Caco-2 (cell line): Measurements from ENCODE around the gene CHORDC1. TPM values are rescaled to one million over a fixed set of nuclear protein-coding genes. Genes with fewer than 3 reads are reported as not detected.

Source experiments
- BruUV-seq: library from RNA; stranded (reverse); fragments of 400-500 nt; replicated peaks from 2 replicates; lab custom pipeline; 2021; lab: Mats Ljungman, UMichigan
- CTCF ChIA-PET: fragments of 300-600 bp; sonication (Branson Sonifier 250); formaldehyde crosslinking; loops from one replicate; lab custom pipeline; 2022; ENCODE audit warnings: antibody characterized with exemption; lab: Charles Lee
- POLR2A ChIA-PET: fragments of 300-600 bp; sonication (Branson Sonifier 250); formaldehyde crosslinking; loops from one replicate; lab custom pipeline; 2022; ENCODE audit warnings: antibody characterized with exemption; lab: Charles Lee
- DNase-seq, 2 experiments: peaks; one replicate each; pipeline versions ENCODE4 v3.0.0 to v3.0.0-alpha.2; 2020 to 2022
- H3K27me3 ChIP-seq: replicated peaks from 2 replicates; pipeline ENCODE4 v1.6.0; 2011; ENCODE audit warnings: low read length; ENCODE audit not compliant: control insufficient read depth, insufficient read depth
- H3K36me3 ChIP-seq: 2 replicates; pipeline ENCODE4 v1.5.1; 2011; ENCODE audit warnings: low read length; ENCODE audit not compliant: control insufficient read depth, insufficient read depth
- H3K4me1 ChIP-seq: fragments of 250-450 bp; sonication (Bioruptor Pico); 2 replicates; pipeline ENCODE4 v1.5.1; 2020; ENCODE audit warnings: mild to moderate bottlenecking
- H3K4me3 ChIP-seq: 2 replicates; pipeline ENCODE4 v1.5.1; 2011; ENCODE audit warnings: low read depth, mild to moderate bottlenecking, control low read depth, low read length
- H3K9me3 ChIP-seq: fragments of 250-450 bp; sonication (Bioruptor Pico); 2 replicates; pipeline ENCODE4 v1.5.1; 2020; ENCODE audit warnings: mild to moderate bottlenecking, moderate library complexity
- H3K27ac Mint-ChIP-seq: one replicate; pipeline ENCODE4 v1.8.0; 2022; ENCODE audit warnings: mixed read lengths; ENCODE audit not compliant: unreplicated experiment
- H3K27me3 Mint-ChIP-seq: one replicate; pipeline ENCODE4 v1.8.0; 2022; ENCODE audit warnings: mixed read lengths; ENCODE audit not compliant: insufficient read depth, unreplicated experiment
- H3K36me3 Mint-ChIP-seq: one replicate; pipeline ENCODE4 v1.8.0; 2022; ENCODE audit warnings: mild to moderate bottlenecking, mixed read lengths; ENCODE audit not compliant: insufficient read depth, unreplicated experiment
- H3K4me1 Mint-ChIP-seq: one replicate; pipeline ENCODE4 v1.8.0; 2022; ENCODE audit warnings: low read depth, mixed read lengths; ENCODE audit not compliant: unreplicated experiment
- H3K4me3 Mint-ChIP-seq: one replicate; pipeline ENCODE4 v1.8.0; 2022; ENCODE audit warnings: mild to moderate bottlenecking, moderate library complexity, mixed read lengths; ENCODE audit not compliant: unreplicated experiment
- H3K9me3 Mint-ChIP-seq: one replicate; pipeline ENCODE4 v1.8.0; 2022; ENCODE audit warnings: mixed read lengths; ENCODE audit not compliant: unreplicated experiment
- intact Hi-C: fragments of 100-400 bp; cut with micrococcal nuclease; formaldehyde crosslinking; loops from one replicate; pipeline ENCODE4 v1.10.0; 2022; ENCODE audit not compliant: unreplicated experiment
- total RNA-seq: library from RNA; stranded (reverse); gene quantifications from 2 replicates; pipeline ENCODE4 v1.2.3, GENCODE V29; 2022
- TF ChIP-seq, protein P1 (sequence below), 2 experiments: fragments of 200-600 bp in 1 of 2; IDR thresholded peaks; 1 replicate in 1 of 2; 2 replicates in 1 of 2; pipeline versions ENCODE4 v1.5.1 to v1.8.0; 2011 to 2022; ENCODE audit warnings: antibody characterized with exemption in 1 of 2, control low read depth in 1 of 2, inconsistent platforms in 1 of 2, low read depth in 1 of 2, low read length in 1 of 2, mild to moderate bottlenecking in 1 of 2, moderate library complexity in 1 of 2; ENCODE audit not compliant: insufficient read depth in 1 of 2, severe bottlenecking in 1 of 2, unreplicated experiment in 1 of 2

Gene CHORDC1
- total RNA-seq, 1 experiment from 2014 or later: 194 TPM

GRCh38 chr11:90237004-90237403, 14.2 kb upstream of the CHORDC1 start:
- H3K36me3 ChIP-seq: no peaks in the 10 kb centered on the region; the same call in 1 of the 2 replicates
- H3K4me3 ChIP-seq: no peak overlapping the region
- TF ChIP-seq, protein P1, sequence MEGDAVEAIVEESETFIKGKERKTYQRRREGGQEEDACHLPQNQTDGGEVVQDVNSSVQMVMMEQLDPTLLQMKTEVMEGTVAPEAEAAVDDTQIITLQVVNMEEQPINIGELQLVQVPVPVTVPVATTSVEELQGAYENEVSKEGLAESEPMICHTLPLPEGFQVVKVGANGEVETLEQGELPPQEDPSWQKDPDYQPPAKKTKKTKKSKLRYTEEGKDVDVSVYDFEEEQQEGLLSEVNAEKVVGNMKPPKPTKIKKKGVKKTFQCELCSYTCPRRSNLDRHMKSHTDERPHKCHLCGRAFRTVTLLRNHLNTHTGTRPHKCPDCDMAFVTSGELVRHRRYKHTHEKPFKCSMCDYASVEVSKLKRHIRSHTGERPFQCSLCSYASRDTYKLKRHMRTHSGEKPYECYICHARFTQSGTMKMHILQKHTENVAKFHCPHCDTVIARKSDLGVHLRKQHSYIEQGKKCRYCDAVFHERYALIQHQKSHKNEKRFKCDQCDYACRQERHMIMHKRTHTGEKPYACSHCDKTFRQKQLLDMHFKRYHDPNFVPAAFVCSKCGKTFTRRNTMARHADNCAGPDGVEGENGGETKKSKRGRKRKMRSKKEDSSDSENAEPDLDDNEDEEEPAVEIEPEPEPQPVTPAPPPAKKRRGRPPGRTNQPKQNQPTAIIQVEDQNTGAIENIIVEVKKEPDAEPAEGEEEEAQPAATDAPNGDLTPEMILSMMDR (IDR thresholded peaks at IDR 0.05; ENCODE audit: insufficient read depth in 1 of 2, low read depth in 1 of 2, low read length in 1 of 2, severe bottlenecking in 1 of 2, unreplicated experiment in 1 of 2): no peak
- ChIA-PET CTCF (no interaction called here), POLR2A (no interaction called here)
- BruUV-seq: no TSS peak
- H3K9me3 ChIP-seq: no peaks in the 10 kb centered on the region; the same call in 1 of the 2 replicates
- intact Hi-C loops: no loop called here
- peaks cover 18% of the 10 kb centered on the region for H3K9me3 Mint-ChIP-seq
- peaks cover 6% of the 10 kb centered on the region for H3K36me3 Mint-ChIP-seq
- H3K27me3 ChIP-seq: no peaks in the 10 kb centered on the region
- no peaks in the 10 kb centered on the region for H3K27me3 Mint-ChIP-seq
- peaks cover 43% of the 10 kb centered on the region for H3K4me1 Mint-ChIP-seq
- no peak overlapping the region for H3K4me3 Mint-ChIP-seq
- DNase-seq: no peak
- peaks cover 43% of the 10 kb centered on the region for H3K4me1 ChIP-seq
- H3K27ac Mint-ChIP-seq: no peak overlapping the region

DNA sequence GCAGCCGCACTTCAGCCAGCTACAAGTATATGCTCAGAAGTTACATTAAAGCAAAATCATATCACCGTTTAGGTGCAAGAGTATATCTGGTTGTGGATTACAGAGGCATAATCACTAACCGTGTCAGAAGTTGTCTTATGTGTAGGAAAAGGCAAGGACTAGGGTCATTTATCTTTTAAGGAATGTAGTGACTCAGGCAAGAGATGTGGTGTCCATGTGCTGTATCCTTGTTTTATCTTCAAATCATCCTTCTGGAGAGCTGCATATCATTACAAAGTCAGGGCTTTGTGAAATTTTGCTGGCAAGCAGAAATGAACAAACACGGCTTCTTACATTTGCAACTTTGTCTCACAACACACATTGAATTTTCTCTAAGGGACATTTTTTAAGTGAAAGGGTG, 12.7 kb upstream of the CHORDC1 start:
- CTCF ChIA-PET: no interaction called here
- BruUV-seq: no TSS peak
- intact Hi-C loops: no loop called here
- no peaks in the 10 kb centered on the region for H3K27me3 Mint-ChIP-seq
- no peaks in the 10 kb centered on the region for H3K27me3 ChIP-seq
- TF ChIP-seq, protein P1 (IDR thresholded peaks at IDR 0.05; ENCODE audit: insufficient read depth in 1 of 2, low read depth in 1 of 2, low read length in 1 of 2, severe bottlenecking in 1 of 2, unreplicated experiment in 1 of 2): no peak
- H3K27ac Mint-ChIP-seq: peak overlapping the region; percentile 83
- H3K9me3 Mint-ChIP-seq: peaks cover 23% of the 10 kb centered on the region
- H3K9me3 ChIP-seq: peaks cover 4% of the 10 kb centered on the region
- no peak for DNase-seq
- peak overlapping the region; percentile 47 for H3K4me3 Mint-ChIP-seq
- peaks cover 6% of the 10 kb centered on the region for H3K36me3 Mint-ChIP-seq
- H3K36me3 ChIP-seq: no peaks in the 10 kb centered on the region; the same call in 1 of the 2 replicates
- peaks cover 43% of the 10 kb centered on the region for H3K4me1 Mint-ChIP-seq
- peaks cover 43% of the 10 kb centered on the region for H3K4me1 ChIP-seq
- POLR2A ChIA-PET: no interaction called here
- H3K4me3 ChIP-seq: no peak overlapping the region

DNA sequence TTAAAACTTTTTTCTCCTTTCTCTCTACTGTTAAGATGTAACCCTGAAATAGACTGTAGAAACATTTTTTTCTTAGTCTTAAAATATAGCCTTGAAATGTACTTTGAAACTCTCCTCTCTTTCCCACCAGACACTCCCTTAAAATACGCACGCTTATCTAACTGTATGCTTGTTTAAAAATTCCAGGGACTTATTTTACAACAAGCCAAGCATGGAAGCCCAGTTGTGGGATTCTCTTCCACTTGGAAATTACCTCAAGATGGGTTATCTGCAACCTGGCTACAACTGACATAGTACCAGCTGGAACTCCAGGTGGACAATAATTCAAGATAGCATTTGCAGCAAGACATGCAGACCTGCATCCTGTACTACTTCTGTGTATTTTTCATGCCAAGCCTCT, 12.1 kb upstream of the CHORDC1 start:
- H3K4me1 Mint-ChIP-seq: peaks cover 45% of the 10 kb centered on the region
- peaks cover 43% of the 10 kb centered on the region for H3K4me1 ChIP-seq
- peak overlapping the region; percentile 47 for H3K4me3 Mint-ChIP-seq
- TF ChIP-seq, protein P1 (IDR thresholded peaks at IDR 0.05; ENCODE audit: insufficient read depth in 1 of 2, low read depth in 1 of 2, low read length in 1 of 2, severe bottlenecking in 1 of 2, unreplicated experiment in 1 of 2): no peak
- H3K4me3 ChIP-seq: no peak overlapping the region
- ChIA-PET POLR2A (interaction anchor here (0.7 kb wide), 1 partner anchor 12 kb away, joined by 3 read pairs; no protein-coding TSS in a partner anchor), CTCF (no interaction called here)
- DNase-seq: peak; percentile 24 to 59
- H3K9me3 Mint-ChIP-seq: peaks cover 25% of the 10 kb centered on the region
- H3K36me3 ChIP-seq: no peaks in the 10 kb centered on the region; the same call in 1 of the 2 replicates
- no peaks in the 10 kb centered on the region for H3K27me3 Mint-ChIP-seq
- H3K36me3 Mint-ChIP-seq: peaks cover 6% of the 10 kb centered on the region
- peaks cover 4% of the 10 kb centered on the region for H3K9me3 ChIP-seq
- no TSS peak for BruUV-seq
- intact Hi-C loops: loop anchor here (1.0 kb wide), 1 partner anchor 12 kb away; the partner anchor contains the start of gene CHORDC1
- H3K27ac Mint-ChIP-seq: peak overlapping the region; percentile 83
- H3K27me3 ChIP-seq: no peaks in the 10 kb centered on the region
